HG03097 (cell line): Measurements from ENCODE around the gene HIGD1C.
"Not testable (repeated sequence)": the region's sequence is repeated elsewhere in the genome, so short reads cannot be mapped to it uniquely, and the experiment has no call there.

Source experiments
- ATAC-seq: cut with Tn5 transposase; IDR thresholded peaks from one replicate; pipeline ENCODE4 v1.9.1; 2021; ENCODE audit not compliant: unreplicated experiment, low FRiP score

The HIGD1C gene

GRCh38 chr12:50952510-50952909 is at the start of gene HIGD1C:
Gene HIGD1C, plus strand, starts transcription at chr12:50952544. Its CDS starts 1,455 bp downstream, at chr12:50953999.
- no peak for ATAC-seq

DNA sequence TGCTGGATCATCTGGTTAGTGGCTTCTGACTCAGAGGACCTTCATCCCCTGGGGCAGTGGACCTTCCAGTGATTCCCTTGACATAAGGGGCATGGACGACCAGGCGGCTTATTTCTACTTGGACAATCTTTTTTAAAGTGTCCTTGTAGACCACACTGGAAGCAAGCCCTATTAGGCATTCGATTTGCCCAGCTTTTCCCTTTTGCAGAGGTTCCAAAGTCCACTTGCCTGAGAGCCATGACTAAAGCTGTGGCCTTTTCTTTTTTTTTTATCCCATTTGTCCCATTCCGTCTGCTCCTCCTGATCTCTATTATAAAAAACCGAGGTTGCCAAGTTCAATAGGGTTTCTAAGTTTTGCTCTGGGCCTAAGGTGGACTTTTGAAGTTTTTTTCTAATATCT is 43.9 kb upstream of the HIGD1C start:
- not testable (repeated sequence) for ATAC-seq

- not testable (repeated sequence) for ATAC-seq
Observed at GRCh38 chr12:50912361-50912760, 40.0 kb upstream of the HIGD1C start.

DNA sequence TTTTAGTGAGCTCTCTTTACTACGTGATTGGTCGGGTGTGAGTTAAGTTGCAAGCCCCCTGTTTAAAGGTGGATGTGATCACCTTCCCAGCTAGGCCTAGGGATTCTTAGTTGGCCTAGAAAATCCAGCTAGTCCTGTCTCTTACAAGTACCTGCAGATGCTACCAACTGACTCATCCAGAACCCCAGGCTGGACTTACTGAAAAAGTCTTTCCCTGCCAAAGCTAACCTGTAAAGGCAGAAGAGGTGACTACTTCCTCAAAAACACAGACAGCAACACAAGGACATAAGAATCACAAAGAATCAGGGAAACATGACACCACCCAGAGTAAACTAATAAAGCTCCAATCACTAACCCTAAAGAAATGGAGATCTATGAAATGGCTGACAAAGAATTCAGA is 39.1 kb upstream of the HIGD1C start:
- ATAC-seq, result no peak

- no peak for ATAC-seq
Observed at GRCh38 chr12:50914872-50915484, 37.4 kb upstream of the HIGD1C start.

- no peak for ATAC-seq
Observed at GRCh38 chr12:50916292-50916691, 36.1 kb upstream of the HIGD1C start.

DNA sequence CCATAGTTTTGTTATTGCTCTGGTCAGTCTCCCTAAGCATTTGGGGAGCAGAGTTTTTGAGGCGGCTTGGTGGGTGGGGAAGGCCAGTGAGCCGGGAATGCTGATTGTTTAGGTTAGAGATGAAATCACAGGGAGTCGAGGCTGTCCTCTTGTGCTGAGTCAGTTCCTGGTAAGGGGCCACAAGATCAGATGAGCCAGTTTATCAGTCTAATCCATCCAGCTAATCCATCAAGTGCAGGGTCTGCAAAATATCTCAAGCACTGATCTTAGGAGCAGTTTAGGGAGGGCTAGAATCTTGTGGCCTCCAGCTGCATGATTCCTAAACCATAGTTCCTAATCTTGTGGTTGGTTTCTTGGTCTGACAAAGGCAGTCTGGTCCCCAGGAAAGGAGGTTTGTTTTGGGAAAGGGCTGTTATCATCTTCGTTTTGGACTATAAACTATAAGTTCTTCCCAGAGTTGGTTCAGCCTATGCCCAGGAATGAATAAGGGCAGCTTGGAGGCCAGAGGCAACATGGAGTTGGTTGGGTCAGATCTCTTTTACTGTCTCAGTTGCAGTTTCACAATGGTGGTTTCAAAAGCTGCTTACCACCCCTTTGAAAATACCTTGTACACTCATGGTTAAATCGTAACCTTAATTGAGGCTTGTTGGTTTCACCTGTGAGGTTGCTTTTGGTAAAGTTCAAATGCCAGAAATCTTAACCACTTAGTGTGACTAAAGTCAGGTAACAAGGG is 33.6 kb upstream of the HIGD1C start:
- peak; percentile 54 for ATAC-seq

DNA sequence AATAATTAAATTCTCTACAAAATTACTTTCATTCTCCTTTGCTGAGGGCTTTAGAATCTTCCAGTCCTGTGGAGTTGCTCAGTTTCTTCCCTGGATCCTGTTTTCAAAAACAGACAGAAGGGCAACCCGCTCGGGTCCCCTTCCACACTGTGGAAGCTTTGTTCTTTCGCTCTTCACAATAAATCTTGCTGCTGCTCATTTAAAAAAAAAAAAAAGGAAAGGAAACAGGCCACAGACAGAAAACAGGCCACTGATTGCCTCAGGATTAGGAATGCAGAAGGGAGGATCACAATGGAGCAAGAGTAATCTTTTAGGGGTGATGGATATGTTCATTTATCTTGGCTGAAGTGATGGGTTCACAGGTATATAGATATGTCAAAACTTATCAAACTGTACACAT is 29.5 kb upstream of the HIGD1C start:
- ATAC-seq, result no peak

- no peak for ATAC-seq
Observed at GRCh38 chr12:50923361-50924130, 28.8 kb upstream of the HIGD1C start.

- ATAC-seq, result peak; percentile 76
Observed at GRCh38 chr12:50924131-50924438, 28.3 kb upstream of the HIGD1C start.

- ATAC-seq, result peak; percentile 88
Observed at GRCh38 chr12:50924439-50925341, 27.7 kb upstream of the HIGD1C start.

GRCh38 chr12:50925342-50925651 is 27.0 kb upstream of the HIGD1C start:
- ATAC-seq, result no peak

- no peak for ATAC-seq
Observed at GRCh38 chr12:50925920-50926319, 26.4 kb upstream of the HIGD1C start.

DNA sequence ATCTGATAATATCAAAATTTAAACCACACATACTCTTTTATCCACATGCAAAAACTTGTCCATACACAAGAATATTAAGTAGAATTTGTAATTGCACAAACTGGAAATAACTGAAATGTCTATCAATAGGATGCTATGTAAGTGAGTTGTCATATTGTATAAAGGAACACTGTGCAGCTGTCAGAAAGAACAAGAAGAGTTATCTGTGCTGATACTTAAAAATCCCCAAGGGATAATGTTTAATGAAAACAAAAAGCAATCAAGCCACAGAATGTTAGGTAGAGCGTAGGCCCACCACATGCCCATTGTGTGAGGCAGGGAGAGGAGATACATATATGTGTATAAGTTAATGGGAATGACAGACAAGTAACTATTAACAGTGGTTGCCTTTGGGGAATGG is 25.9 kb upstream of the HIGD1C start:
- ATAC-seq, result no peak

DNA sequence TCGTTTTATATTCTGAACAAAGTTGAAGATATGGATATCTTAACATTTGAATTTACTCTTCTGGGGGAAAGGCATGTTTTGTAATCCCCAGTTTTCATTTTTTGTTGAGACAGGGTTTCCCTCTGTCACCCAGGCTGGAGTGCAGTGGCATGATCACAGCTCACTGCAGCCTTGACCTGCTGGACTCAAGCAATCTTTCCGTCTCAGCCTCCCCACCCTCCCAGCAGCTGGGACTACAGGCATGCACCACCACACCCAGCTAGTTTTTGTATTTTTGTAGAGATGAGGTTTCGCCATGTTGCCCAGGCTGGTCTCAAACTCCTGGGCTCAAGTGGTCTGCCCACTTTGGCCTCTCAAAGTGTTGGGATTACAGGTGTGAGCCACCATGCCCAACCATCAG is 25.4 kb upstream of the HIGD1C start:
- ATAC-seq, result not testable (repeated sequence)

GRCh38 chr12:50927356-50927755 is 25.0 kb upstream of the HIGD1C start:
- ATAC-seq, result no peak

DNA sequence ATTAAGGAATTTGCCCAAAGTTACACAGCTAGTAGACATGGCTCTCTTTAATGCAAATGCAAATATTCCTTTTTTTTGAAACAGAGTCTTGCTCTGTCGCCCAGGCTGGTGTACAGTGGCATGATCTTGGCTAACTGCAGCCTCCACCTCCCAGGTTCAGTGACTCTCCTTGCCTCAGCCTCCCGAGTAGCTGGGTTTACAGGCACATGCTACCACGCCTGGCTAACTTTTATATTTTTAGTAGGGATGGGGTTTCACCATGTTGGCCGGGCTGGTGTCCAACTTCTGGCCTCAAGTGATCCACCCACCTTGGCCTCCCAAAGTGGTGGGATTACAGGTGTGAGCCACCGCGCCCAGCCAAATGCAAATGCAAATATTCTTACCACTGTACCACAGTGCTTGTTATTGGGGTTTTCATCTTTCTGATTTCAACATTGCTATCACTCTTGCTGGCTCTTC is 24.5 kb upstream of the HIGD1C start:
- ATAC-seq, result no peak

GRCh38 chr12:50928392-50928791 is 24.0 kb upstream of the HIGD1C start:
- ATAC-seq, result no peak

GRCh38 chr12:50929831-50930230 is 22.5 kb upstream of the HIGD1C start:
- ATAC-seq, result no peak

DNA sequence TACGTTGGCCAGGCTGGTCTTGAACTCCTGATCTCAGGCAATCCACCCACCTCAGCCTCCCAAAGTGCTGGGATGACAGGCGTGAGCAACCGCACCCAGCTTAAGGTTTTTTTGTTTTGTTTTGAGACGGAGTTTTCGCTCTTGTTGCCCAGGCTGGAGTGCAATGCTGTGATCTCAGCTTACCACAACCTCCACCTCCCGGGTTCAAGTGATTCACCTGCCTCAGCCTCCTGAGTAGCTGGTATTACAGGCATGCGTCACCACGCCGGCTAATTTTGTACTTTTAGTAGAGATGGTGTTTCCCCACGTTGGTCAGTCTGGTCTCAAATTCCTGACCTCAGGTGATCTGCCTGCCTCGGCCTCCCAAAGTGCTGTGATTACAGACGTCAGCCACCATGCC is 21.9 kb upstream of the HIGD1C start:
- ATAC-seq, result not testable (repeated sequence)

- no peak for ATAC-seq
Observed at GRCh38 chr12:50932787-50933280, 19.5 kb upstream of the HIGD1C start.
